K562 (cell line): Measurements from ENCODE around the gene SP4. TPM values are rescaled to one million over a fixed set of nuclear protein-coding genes. Genes with fewer than 3 reads are reported as not detected.
A peak's percentile ranks its signal among the peaks of the same experiment; 100 is the strongest.

ENCODE experiments used
- ARID3A ChIP-seq: IDR thresholded peaks from 2 replicates; pipeline ENCODE4 v1.6.1; 2012; ENCODE audit warnings: low read depth, low read length, improper control_type of control experiment, borderline replicate concordance
- CBFA2T2 ChIP-seq: fragments of 450-650 bp; conservative IDR thresholded peaks from 2 replicates; pipeline ENCODE4 v1.6.1; 2017; ENCODE audit warnings: mild to moderate bottlenecking
- CHD1 ChIP-seq: fragments of 200-600 bp; sonication (generic); IDR thresholded peaks from one replicate; pipeline ENCODE4 v1.6.1; 2012; ENCODE audit warnings: mild to moderate bottlenecking, moderate library complexity, low read length, inconsistent platforms
- CXXC5 ChIP-seq: fragments of 250-450 bp; sonication (Bioruptor Pico); IDR thresholded peaks from 2 replicates; pipeline ENCODE4 v1.8.0; 2022; ENCODE audit warnings: inconsistent platforms, mild to moderate bottlenecking, moderate library complexity
- E4F1 ChIP-seq: fragments of 250-450 bp; sonication (Bioruptor Pico); IDR thresholded peaks from 2 replicates; pipeline ENCODE4 v1.5.0; 2021; ENCODE audit warnings: mild to moderate bottlenecking, borderline replicate concordance
- ELK1 ChIP-seq: sonication (generic); formaldehyde crosslinking; IDR thresholded peaks from 2 replicates; pipeline ENCODE4 v1.8.1; 2022; ENCODE audit warnings: missing genetic modification reagents
- ETV1 ChIP-seq: fragments of 450-650 bp; conservative IDR thresholded peaks from 2 replicates; pipeline ENCODE4 v1.6.1; 2016; ENCODE audit warnings: missing genetic modification characterization, control low read depth, low read depth, missing compliant biosample characterization
- KAT8 ChIP-seq: fragments of 450-650 bp; IDR thresholded peaks from 2 replicates; pipeline ENCODE4 v1.6.1; 2016; ENCODE audit warnings: low read depth, mild to moderate bottlenecking
- MAFG ChIP-seq: fragments of 450-650 bp; conservative IDR thresholded peaks from 2 replicates; pipeline ENCODE4 v1.6.1; 2016; ENCODE audit warnings: missing genetic modification characterization, missing compliant biosample characterization
- NFATC3 ChIP-seq: fragments of 450-650 bp; IDR thresholded peaks from 2 replicates; pipeline ENCODE4 v1.6.1; 2017; ENCODE audit warnings: mild to moderate bottlenecking
- PCBP2 ChIP-seq: fragments of 200-400 bp; formaldehyde crosslinking; IDR thresholded peaks from 2 replicates; pipeline ENCODE4 v1.6.1; 2018; ENCODE audit warnings: low read length, low read depth, mild to moderate bottlenecking, moderate library complexity; ENCODE audit not compliant: poor library complexity, severe bottlenecking
- RBM15 ChIP-seq: fragments of 200-400 bp; formaldehyde crosslinking; IDR thresholded peaks from 2 replicates; pipeline ENCODE4 v1.6.1; 2018; ENCODE audit warnings: mild to moderate bottlenecking, low read length, moderate library complexity; ENCODE audit not compliant: insufficient read depth
- SAFB2 ChIP-seq: fragments of 200-400 bp; formaldehyde crosslinking; IDR thresholded peaks from 2 replicates; pipeline ENCODE4 v1.6.1; 2018; ENCODE audit warnings: borderline replicate concordance, low read length, low read depth, moderate library complexity; ENCODE audit not compliant: severe bottlenecking
- TRIM25 ChIP-seq: fragments of 450-650 bp; IDR thresholded peaks from 2 replicates; pipeline ENCODE4 v1.7.0; 2016; ENCODE audit warnings: borderline replicate concordance
- ZBED1 ChIP-seq: IDR thresholded peaks from 2 replicates; pipeline ENCODE4 v1.6.1; 2014
- ZBTB33 ChIP-seq: sonication (generic); formaldehyde crosslinking; IDR thresholded peaks from 2 replicates; pipeline ENCODE4 v1.8.1; 2023; ENCODE audit warnings: mild to moderate bottlenecking, missing genetic modification reagents
- ZNF175 ChIP-seq: fragments of 200-800 bp; sonication (Bioruptor generic); IDR thresholded peaks from 2 replicates; pipeline ENCODE4 v1.6.1; 2016; ENCODE audit warnings: low read depth, mild to moderate bottlenecking, missing genetic modification characterization, missing compliant biosample characterization
- ZNF717 ChIP-seq: fragments of 250-450 bp; sonication (Bioruptor Pico); IDR thresholded peaks from 2 replicates; pipeline ENCODE4 v1.5.0; 2021
- polyA plus RNA-seq, 8 experiments: library from polyadenylated mRNA; depleted of rRNA in 4 of 8; stranded (reverse) in 5 of 8; unstranded in 3 of 8; fragments of >200 nt; fragmentation: Nextera tagmentation in 2 of 8; fragmentation: Illumina TruSeq in 1 of 8; extraction: Ambion mirVana in 2 of 8; extraction: Trizol in 1 of 8; gene quantifications; 2 replicates each; pipeline versions ENCODE4 v1.2.1 to v1.2.3, GENCODE V29; 2011 to 2014; ENCODE audit warnings: inconsistent platforms in 1 of 8, missing spikeins in 1 of 8
- total RNA-seq, 7 experiments: library from RNA; depleted of rRNA in 6 of 7; stranded (reverse); fragments of >200 nt in 6 of 7; fragmentation: Illumina TruSeq in 2 of 7; extraction: Trizol in 2 of 7; gene quantifications; 2 replicates each; pipeline versions ENCODE4 v1.2.1 to v1.2.3, GENCODE V29; 2011 to 2021; ENCODE audit warnings: low replicate concordance in 1 of 7

The SP4 gene
- total and polyA plus RNA-seq, 9 of the 15 experiments (the other 6 are each of a cell fraction or from before 2014, with no cell fraction given): 2.4 to 9.4 (median 4.5) TPM

GRCh38 chr7:21427182-21427870 lies 557 bp upstream of the SP4 start (continued):
- TF ChIP-seq TRIM25: no peak
- no peak for TF ChIP-seq ELK1 (CRISPR knock-in tag)
- TF ChIP-seq ZBED1: no peak
- no peak for TF ChIP-seq ZNF717 (CRISPR knock-in tag)
- TF ChIP-seq E4F1 (CRISPR knock-in tag): no peak
- no peak for TF ChIP-seq SAFB2
- TF ChIP-seq ARID3A: no peak
- TF ChIP-seq ZBTB33 (CRISPR knock-in tag): no peak; the same call in 1 of the 2 replicates
- TF ChIP-seq CXXC5 (CRISPR knock-in tag): no peak
- TF ChIP-seq ETV1 (tag): no peak; the same call in 1 of the 2 replicates
- TF ChIP-seq NFATC3: no peak
- TF ChIP-seq KAT8: no peak
- no peak for TF ChIP-seq RBM15
- TF ChIP-seq CHD1: peak; percentile 90
- TF ChIP-seq PCBP2: no peak
- TF ChIP-seq CBFA2T2: no peak
- TF ChIP-seq MAFG (tag): no peak
- TF ChIP-seq ZNF175: no peak; the same call in 1 of the 2 replicates
